Activated CD8-positive, alpha-beta memory T cell treated with anti-CD3 and anti-CD28 coated beads for 24 hours (primary cell): ENCODE data around the gene HPCAL4.
A peak's percentile ranks its signal among the peaks of the same experiment; 100 is the strongest.

Experiments used
- DNase-seq: peaks from one replicate; pipeline ENCODE4 v3.0.0-alpha.2; 2020

Gene HPCAL4

GRCh38 chr1:39700348-39700747 lies 9.1 kb upstream of the HPCAL4 start:
- DNase-seq, result peak; percentile 37

- DNase-seq, result peak; percentile 4
Measured at GRCh38 chr1:39699419-39699818, 8.2 kb upstream of the HPCAL4 start.

- peak; percentile 38 for DNase-seq
Measured at GRCh38 chr1:39698568-39698967, 7.3 kb upstream of the HPCAL4 start.

- no peak for DNase-seq
Measured at GRCh38 chr1:39696448-39696847, 5.2 kb upstream of the HPCAL4 start.

GRCh38 chr1:39695016-39695415 lies 3.8 kb upstream of the HPCAL4 start:
- no peak for DNase-seq

GRCh38 chr1:39694026-39694425 lies 2.8 kb upstream of the HPCAL4 start:
- no peak for DNase-seq

- DNase-seq, result no peak
Measured at GRCh38 chr1:39692152-39693074, 1.2 kb upstream of the HPCAL4 start.

- DNase-seq, result no peak
Measured at GRCh38 chr1:39690794-39691382, 345 bp downstream of the HPCAL4 start.

GRCh38 chr1:39690225-39690624 lies 1.0 kb downstream of the HPCAL4 start:
- no peak for DNase-seq

GRCh38 chr1:39689635-39690034 lies 1.6 kb downstream of the HPCAL4 start:
- DNase-seq, result no peak

GRCh38 chr1:39689214-39689613 lies 2.0 kb downstream of the HPCAL4 start:
- no peak for DNase-seq

GRCh38 chr1:39688706-39689105 lies 2.5 kb downstream of the HPCAL4 start:
- DNase-seq, result no peak

- no peak for DNase-seq
Measured at GRCh38 chr1:39687243-39687642, 4.0 kb downstream of the HPCAL4 start.

GRCh38 chr1:39685071-39685470 lies 6.2 kb downstream of the HPCAL4 start:
- no peak for DNase-seq

- peak; percentile 56 for DNase-seq
Measured at GRCh38 chr1:39684313-39684664, 6.9 kb downstream of the HPCAL4 start.

- DNase-seq, result peak; percentile 72
Measured at GRCh38 chr1:39683591-39684312, 7.5 kb downstream of the HPCAL4 start.

GRCh38 chr1:39681999-39682398 lies 9.2 kb downstream of the HPCAL4 start:
- no peak for DNase-seq

GRCh38 chr1:39681294-39681693 lies 9.9 kb downstream of the HPCAL4 start:
- no peak for DNase-seq

- no peak for DNase-seq
Measured at GRCh38 chr1:39680751-39681150, 10.5 kb downstream of the HPCAL4 start.

GRCh38 chr1:39679821-39680220 lies 11.4 kb downstream of the HPCAL4 start:
- DNase-seq, result no peak

- DNase-seq, result no peak
Measured at GRCh38 chr1:39678889-39679288, 12.3 kb downstream of the HPCAL4 start.

- no peak for DNase-seq
Measured at GRCh38 chr1:39677645-39678044, 13.6 kb downstream of the HPCAL4 start.

GRCh38 chr1:39676948-39677548 lies 14.2 kb downstream of the HPCAL4 start:
- no peak for DNase-seq
